ENCODE data around the gene RXRA.

The RXRA gene

GRCh38 chr9:134339183-134339806 lies 13.0 kb downstream of the RXRA start:
- no peak for DNase-seq

- no peak for DNase-seq
These were observed 14.4 kb downstream of the RXRA start for GRCh38 chr9:134340475-134341160.

GRCh38 chr9:134341306-134341705 lies 15.1 kb downstream of the RXRA start:
- no peak for DNase-seq

- no peak for DNase-seq
These were observed 15.9 kb downstream of the RXRA start for GRCh38 chr9:134341929-134342745.

- no peak for DNase-seq
These were observed 16.5 kb downstream of the RXRA start for GRCh38 chr9:134342746-134343115.

DNA sequence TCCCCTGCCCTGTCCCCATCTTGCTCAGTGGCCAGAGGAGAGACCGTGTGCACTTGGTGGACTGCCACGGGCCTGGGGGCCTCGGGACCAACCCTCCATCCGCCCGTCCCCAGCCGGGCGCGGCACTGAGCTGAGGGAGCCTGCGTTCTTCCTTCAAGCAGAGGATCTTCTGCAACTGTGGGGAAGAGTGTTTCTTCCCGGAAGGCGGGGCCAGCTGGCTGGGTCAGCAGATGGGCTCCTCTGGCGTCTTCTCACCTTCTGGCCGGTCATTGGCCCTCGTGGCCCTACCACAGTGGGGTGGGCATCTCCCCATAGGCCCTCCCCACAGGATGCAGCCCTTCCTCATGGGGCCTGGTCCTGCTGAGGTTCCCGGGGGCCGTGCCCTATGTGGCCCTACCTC lies 17.4 kb downstream of the RXRA start:
- DNase-seq: no peak

GRCh38 chr9:134344068-134344799 lies 18.0 kb downstream of the RXRA start:
- DNase-seq: no peak

DNA sequence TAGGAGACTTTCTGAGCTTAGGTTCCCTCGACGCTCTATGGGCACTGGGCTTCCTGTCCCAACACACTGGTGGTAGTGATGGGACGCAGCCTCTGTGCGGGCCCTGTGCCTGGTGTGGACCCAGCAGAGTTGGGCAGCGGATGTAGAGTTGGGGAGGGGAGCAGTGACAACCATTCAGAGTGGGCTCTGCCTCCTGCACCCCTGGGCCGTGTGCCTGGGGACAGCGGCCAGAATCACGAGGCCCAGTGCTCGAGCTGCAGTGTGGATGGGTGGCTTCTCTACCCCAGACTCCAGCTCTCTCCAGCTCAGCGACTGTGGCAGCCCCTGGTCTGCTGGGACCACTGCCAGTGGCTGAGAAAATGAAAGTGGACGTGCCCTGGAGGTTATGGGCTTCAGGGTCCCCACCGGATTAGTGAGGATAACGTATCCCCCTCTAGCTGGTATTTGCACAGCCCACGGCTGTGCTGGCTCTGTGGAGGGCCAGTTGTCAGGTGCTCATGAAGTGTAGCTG lies 18.6 kb downstream of the RXRA start:
- no peak for DNase-seq

DNA sequence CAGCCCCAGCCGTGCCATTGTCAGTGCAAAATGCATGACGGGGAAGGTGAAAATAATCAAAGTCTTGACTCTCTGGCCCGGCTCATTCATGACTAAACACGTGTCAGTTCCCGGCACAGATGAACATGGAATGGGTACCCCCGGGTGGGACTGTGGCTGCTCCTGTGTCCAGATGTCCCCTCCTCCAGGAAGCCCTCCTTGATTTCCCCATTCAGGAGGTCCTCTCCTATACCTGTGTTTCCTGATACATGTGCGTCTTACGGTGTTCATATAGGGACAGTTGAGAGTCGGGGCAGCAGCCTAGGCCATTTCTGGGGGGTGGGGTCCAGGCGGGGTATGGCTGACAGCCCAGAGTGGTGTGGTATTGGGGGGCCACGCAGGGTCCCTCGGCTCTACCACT lies 19.5 kb downstream of the RXRA start:
- no peak for DNase-seq

- no peak for DNase-seq
These were observed 19.9 kb downstream of the RXRA start for GRCh38 chr9:134346151-134346550.

GRCh38 chr9:134346840-134347583 lies 20.8 kb downstream of the RXRA start:
- no peak for DNase-seq

DNA sequence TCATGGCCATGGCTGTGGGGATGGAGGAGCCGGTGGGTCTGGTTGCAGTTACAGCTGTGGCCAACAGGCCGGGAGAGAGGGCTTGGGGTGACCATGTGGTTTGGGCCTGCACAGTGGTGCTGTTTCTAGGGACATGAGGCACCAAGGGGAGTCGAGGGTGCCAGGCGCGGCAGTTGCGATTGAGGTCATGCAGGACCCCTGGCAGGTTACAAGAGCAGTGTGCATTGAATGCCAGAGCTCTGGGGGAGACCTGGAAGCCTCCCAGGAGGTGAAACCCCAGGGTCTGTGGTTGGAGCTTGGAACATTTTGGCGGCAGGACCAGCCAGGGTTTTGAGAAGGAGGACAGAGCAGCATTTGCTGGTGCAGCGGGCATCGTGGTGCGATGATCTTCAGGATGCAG lies 21.7 kb downstream of the RXRA start:
- no peak for DNase-seq

DNA sequence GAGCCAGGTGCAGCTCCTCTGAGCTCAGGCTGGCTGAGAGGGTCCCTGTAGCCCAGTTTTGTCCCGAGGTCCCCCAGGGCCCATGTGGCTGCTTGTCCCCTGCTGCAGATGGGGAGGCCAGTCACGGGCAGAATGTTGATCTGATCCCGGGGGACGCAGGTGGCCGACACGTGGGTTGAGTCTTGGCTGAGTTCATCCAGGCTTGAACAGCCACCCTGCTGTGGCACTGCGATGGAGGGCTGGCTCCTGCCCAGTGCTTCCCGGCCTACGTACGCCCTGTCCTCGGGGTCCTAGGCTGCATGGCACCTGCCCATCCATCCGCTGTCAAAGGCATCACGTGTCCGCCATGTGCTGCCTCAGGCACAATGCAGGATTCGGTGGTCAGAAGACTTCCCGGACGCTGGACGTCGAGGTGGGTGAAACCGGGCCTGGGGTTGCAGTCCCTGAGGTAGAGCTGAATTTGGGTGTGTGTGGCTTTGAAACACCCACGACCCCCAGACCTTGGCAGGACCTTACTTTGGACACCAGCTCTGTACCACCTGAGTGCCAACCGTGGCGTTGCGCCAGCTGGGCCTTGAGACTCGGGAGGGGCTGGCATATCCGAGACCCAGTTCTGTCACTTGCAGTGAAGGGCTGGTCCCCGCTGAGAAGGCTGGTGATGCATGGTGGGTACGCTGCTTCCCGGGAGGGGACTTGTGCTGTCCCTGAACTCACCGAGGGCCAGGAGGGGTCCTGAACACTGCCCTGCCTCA lies 22.3 kb downstream of the RXRA start:
- DNase-seq: no peak

DNA sequence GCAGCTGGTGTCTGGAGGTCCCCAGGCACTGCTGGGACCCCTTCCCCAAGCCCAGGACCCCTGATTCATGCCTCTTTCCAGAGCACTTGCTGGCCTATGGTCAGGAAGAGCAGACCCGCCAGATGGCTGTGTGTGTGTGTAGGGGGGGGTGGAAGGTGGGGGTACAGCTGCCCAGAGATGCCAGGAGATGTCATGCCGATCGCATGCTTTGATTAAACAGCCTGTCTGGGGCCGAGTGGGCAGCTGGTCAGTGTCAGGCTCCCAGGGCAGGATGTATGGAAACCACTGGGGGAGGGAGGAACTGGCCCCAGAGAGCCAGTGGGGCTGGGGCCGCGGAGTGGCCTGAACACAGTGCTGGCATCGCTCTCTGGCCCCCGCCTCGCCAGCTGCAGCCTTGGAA lies 23.7 kb downstream of the RXRA start:
- no peak for DNase-seq

GRCh38 chr9:134350416-134350994 lies 24.2 kb downstream of the RXRA start:
- DNase-seq: no peak

DNA sequence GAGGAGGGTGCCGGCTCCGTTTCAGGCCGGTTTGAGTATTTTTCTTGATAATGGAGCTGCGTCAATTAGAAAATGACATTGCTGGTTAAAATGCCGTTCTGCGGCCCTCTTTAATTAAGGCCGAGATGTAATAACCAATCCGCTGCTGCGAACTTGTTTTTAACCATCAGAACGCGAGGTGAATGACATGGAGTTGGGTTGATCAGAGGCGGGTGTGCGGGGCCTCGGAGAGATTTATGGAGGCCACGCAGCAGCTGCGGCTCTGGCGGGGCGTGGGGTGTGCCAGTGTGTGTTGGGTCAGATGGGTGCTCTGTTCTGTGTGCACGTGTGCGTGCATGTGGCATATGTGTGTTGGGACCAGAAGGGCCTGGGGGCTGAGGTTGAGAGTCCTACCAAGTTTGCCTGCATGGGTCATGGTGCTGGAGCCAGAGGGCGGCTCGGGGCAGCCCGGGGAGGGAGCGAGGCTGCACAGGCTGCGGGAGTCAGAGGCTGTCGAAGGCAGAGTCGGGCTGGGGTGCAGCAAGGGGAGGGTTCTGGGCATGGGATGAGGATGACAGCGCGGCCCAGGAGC lies 25.4 kb downstream of the RXRA start:
- no peak for DNase-seq

GRCh38 chr9:134352247-134352933 lies 26.1 kb downstream of the RXRA start:
- DNase-seq: no peak

GRCh38 chr9:134353539-134353938 lies 27.3 kb downstream of the RXRA start:
- no peak for DNase-seq

DNA sequence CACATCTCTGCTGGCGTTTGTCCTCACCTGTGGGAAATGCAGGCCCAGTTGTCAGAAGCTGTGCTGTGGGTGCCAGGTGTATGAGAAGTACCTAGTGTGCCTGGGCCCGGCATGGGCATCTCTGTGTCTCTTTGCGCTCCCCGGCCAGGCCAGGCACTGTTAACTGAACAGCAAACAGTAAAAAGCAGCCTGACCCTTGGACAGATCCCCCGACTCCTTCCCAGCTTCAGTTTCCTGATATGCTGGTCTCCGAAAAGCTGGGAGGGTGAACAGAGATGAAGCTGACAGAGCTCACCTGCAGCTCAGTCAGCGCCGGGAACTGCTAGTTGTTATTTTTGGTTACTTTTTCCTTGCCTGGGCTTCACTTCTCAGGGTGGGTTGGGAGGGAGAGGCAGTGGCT lies 28.9 kb downstream of the RXRA start:
- no peak for DNase-seq

DNA sequence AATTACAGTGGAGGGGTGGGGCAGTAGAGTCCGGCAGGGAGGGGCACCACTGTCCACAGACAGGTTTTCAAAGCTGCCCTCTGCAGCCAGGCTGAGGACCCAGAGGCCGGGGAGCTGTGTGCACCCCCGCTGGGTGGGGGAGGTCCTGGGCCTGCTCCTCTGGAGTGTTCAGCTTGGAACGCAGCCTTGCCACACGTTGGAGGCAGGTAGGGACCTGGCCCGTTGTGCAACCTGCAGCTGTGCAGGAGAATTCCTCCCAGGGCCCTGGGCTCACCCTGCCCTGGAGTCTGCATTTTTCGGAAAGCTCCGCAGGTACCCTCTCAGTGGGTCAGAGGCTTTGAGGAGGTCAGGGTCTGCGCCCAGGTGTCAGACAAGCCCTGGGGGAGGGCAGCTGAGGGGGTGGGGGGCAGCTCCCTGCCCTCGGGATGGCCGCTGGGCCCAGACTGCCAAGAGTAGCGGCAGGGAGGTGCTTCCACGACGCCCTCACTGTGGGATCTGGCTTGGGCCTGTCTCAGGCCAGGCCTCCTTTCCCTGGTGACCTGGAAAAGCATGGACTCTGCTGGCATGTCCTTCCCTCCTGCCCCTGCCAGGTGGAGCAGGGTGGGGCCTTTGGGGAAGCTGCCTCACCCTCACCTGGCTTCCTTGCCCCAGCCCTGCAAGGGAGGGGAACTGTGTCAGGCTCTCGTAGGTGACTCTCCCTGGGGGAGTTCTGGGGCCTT lies 29.5 kb downstream of the RXRA start:
- DNase-seq: no peak
